ENCODE measurements around the gene CBL.

CBL gene

GRCh38 chr11:119277660-119278059 is 71.5 kb downstream of the CBL start:
- no peak for DNase-seq

- DNase-seq: no peak
These were observed 76.4 kb downstream of the CBL start for GRCh38 chr11:119282495-119282894.

GRCh38 chr11:119284344-119285157 is 78.4 kb downstream of the CBL start:
- DNase-seq: peak in 1 of 2 experiments; percentile 11

- DNase-seq: no peak
These were observed 79.3 kb downstream of the CBL start for GRCh38 chr11:119285431-119285830.

GRCh38 chr11:119288219-119288618 is 82.1 kb downstream of the CBL start:
- no peak for DNase-seq

- no peak for DNase-seq
These were observed 84.9 kb downstream of the CBL start for GRCh38 chr11:119290894-119291497.

GRCh38 chr11:119293461-119293860 is 87.3 kb downstream of the CBL start:
- no peak for DNase-seq

- DNase-seq: peak in 1 of 2 experiments; percentile 12
These were observed 89.0 kb downstream of the CBL start for GRCh38 chr11:119295178-119295577.

GRCh38 chr11:119297938-119298337 is 91.8 kb downstream of the CBL start:
- DNase-seq: no peak

- DNase-seq: no peak
These were observed 92.6 kb downstream of the CBL start for GRCh38 chr11:119298726-119299125.

- no peak for DNase-seq
These were observed 93.3 kb downstream of the CBL start for GRCh38 chr11:119299416-119299815.

- no peak for DNase-seq
These were observed 94.2 kb downstream of the CBL start for GRCh38 chr11:119300198-119300964.

GRCh38 chr11:119303227-119303718 is 97.1 kb downstream of the CBL start:
- no peak for DNase-seq

GRCh38 chr11:119305556-119306372 is 99.6 kb downstream of the CBL start:
- DNase-seq: no peak

GRCh38 chr11:119306373-119306890 is 100.3 kb downstream of the CBL start:
- no peak for DNase-seq

GRCh38 chr11:119307219-119307618 is 101.1 kb downstream of the CBL start:
- peak in 1 of 2 experiments; percentile 23 for DNase-seq

GRCh38 chr11:119307974-119308373 is 101.8 kb downstream of the CBL start:
- DNase-seq: no peak

GRCh38 chr11:119309411-119309810 is 103.3 kb downstream of the CBL start:
- DNase-seq: no peak

GRCh38 chr11:119309953-119310681 is 104.0 kb downstream of the CBL start:
- DNase-seq: no peak

- DNase-seq: no peak
These were observed 104.5 kb downstream of the CBL start for GRCh38 chr11:119310682-119311052.

GRCh38 chr11:119314726-119315125 is 108.6 kb downstream of the CBL start:
- no peak for DNase-seq
